ENCODE measurements around the gene EDIL3. TPM values are rescaled to one million over a fixed set of nuclear protein-coding genes. Genes with fewer than 3 reads are reported as not detected.

Gene EDIL3
- total RNA-seq, 1 experiment from 2014 or later: not detected

- no peaks in the 10 kb centered on the region for H3K4me1 ChIP-seq
- Mint-ChIP-seq H3K9me3 (ENCODE audit: unreplicated experiment) (no peaks in the 10 kb centered on the region), H3K27me3 (ENCODE audit: insufficient read depth, unreplicated experiment) (peaks cover 6% of the 10 kb centered on the region), H3K4me1 (ENCODE audit: low read depth, unreplicated experiment) (no peaks in the 10 kb centered on the region), H3K36me3 (ENCODE audit: insufficient read depth, unreplicated experiment) (no peaks in the 10 kb centered on the region), H3K4me3 (ENCODE audit: unreplicated experiment) (no peak overlapping the region), H3K27ac (ENCODE audit: unreplicated experiment) (no peak overlapping the region)
- ChIA-PET POLR2A (no interaction called here), CTCF (no interaction called here)
- intact Hi-C loops (cut with micrococcal nuclease; ENCODE audit: unreplicated experiment): no loop called here
- 0 out of 2 replicates have a peak, but pooled peaks cover 2% of the 10 kb centered on the region for H3K9me3 ChIP-seq
- TF ChIP-seq CTCF (IDR thresholded peaks at IDR 0.05; ENCODE audit: insufficient read depth in 1 of 2, low read depth in 1 of 2, low read length in 1 of 2, severe bottlenecking in 1 of 2, unreplicated experiment in 1 of 2): no peak
- H3K36me3 ChIP-seq (ENCODE audit: control insufficient read depth, insufficient read depth, low read length): no peaks in the 10 kb centered on the region
- no peaks in the 10 kb centered on the region for H3K27me3 ChIP-seq (replicated peaks; ENCODE audit: control insufficient read depth, insufficient read depth, low read length)
- no TSS peak for BruUV-seq (replicated peaks)
- no peak overlapping the region for H3K4me3 ChIP-seq (ENCODE audit: low read depth, low read length)
- no peak for DNase-seq
These were observed 266.1 kb downstream of the EDIL3 start for GRCh38 chr5:84118551-84118950.

GRCh38 chr5:84115727-84116126 is 269.0 kb downstream of the EDIL3 start:
- H3K36me3 ChIP-seq (ENCODE audit: control insufficient read depth, insufficient read depth, low read length): no peaks in the 10 kb centered on the region
- intact Hi-C loops (cut with micrococcal nuclease; ENCODE audit: unreplicated experiment): no loop called here
- BruUV-seq (replicated peaks): no TSS peak
- no peak overlapping the region for H3K4me3 ChIP-seq (ENCODE audit: low read depth, low read length)
- H3K27ac Mint-ChIP-seq (ENCODE audit: unreplicated experiment): no peak overlapping the region
- no peaks in the 10 kb centered on the region for H3K9me3 Mint-ChIP-seq (ENCODE audit: unreplicated experiment)
- H3K9me3 ChIP-seq: 0 out of 2 replicates have a peak, but pooled peaks cover 2% of the 10 kb centered on the region
- no peaks in the 10 kb centered on the region for H3K36me3 Mint-ChIP-seq (ENCODE audit: insufficient read depth, unreplicated experiment)
- ChIA-PET POLR2A (no interaction called here), CTCF (interaction anchor here (0.6 kb wide), 1 partner anchor 30 kb away, joined by 4 read pairs; no protein-coding TSS in a partner anchor)
- no peaks in the 10 kb centered on the region for H3K27me3 ChIP-seq (replicated peaks; ENCODE audit: control insufficient read depth, insufficient read depth, low read length)
- no peak for DNase-seq
- peaks cover 11% of the 10 kb centered on the region for H3K27me3 Mint-ChIP-seq (ENCODE audit: insufficient read depth, unreplicated experiment)
- no peak overlapping the region for H3K4me3 Mint-ChIP-seq (ENCODE audit: unreplicated experiment)
- no peaks in the 10 kb centered on the region for H3K4me1 Mint-ChIP-seq (ENCODE audit: low read depth, unreplicated experiment)
- TF ChIP-seq CTCF (IDR thresholded peaks at IDR 0.05; ENCODE audit: insufficient read depth in 1 of 2, low read depth in 1 of 2, low read length in 1 of 2, severe bottlenecking in 1 of 2, unreplicated experiment in 1 of 2): no peak
- H3K4me1 ChIP-seq: no peaks in the 10 kb centered on the region

GRCh38 chr5:84113246-84114105 is 271.2 kb downstream of the EDIL3 start:
- H3K4me3 ChIP-seq (ENCODE audit: low read depth, low read length): no peak overlapping the region
- Mint-ChIP-seq H3K36me3 (ENCODE audit: insufficient read depth, unreplicated experiment) (no peaks in the 10 kb centered on the region), H3K4me3 (ENCODE audit: unreplicated experiment) (no peak overlapping the region), H3K27ac (ENCODE audit: unreplicated experiment) (no peak overlapping the region), H3K4me1 (ENCODE audit: low read depth, unreplicated experiment) (no peaks in the 10 kb centered on the region), H3K27me3 (ENCODE audit: insufficient read depth, unreplicated experiment) (peaks cover 11% of the 10 kb centered on the region), H3K9me3 (ENCODE audit: unreplicated experiment) (no peaks in the 10 kb centered on the region)
- ChIA-PET CTCF (interaction anchor here (0.8 kb wide), 1 partner anchor 396 kb away, joined by 5 read pairs; no protein-coding TSS in a partner anchor), POLR2A (no interaction called here)
- no peak for TF ChIP-seq CTCF (IDR thresholded peaks at IDR 0.05; ENCODE audit: insufficient read depth in 1 of 2, low read depth in 1 of 2, low read length in 1 of 2, severe bottlenecking in 1 of 2, unreplicated experiment in 1 of 2)
- DNase-seq: peak in 1 of 2 experiments; percentile 33
- BruUV-seq (replicated peaks): no TSS peak
- intact Hi-C loops (cut with micrococcal nuclease; ENCODE audit: unreplicated experiment): no loop called here
- no peaks in the 10 kb centered on the region for H3K4me1 ChIP-seq
- H3K27me3 ChIP-seq (replicated peaks; ENCODE audit: control insufficient read depth, insufficient read depth, low read length): no peaks in the 10 kb centered on the region
- H3K36me3 ChIP-seq (ENCODE audit: control insufficient read depth, insufficient read depth, low read length): no peaks in the 10 kb centered on the region
- H3K9me3 ChIP-seq: 0 out of 2 replicates have a peak, but pooled peaks cover 2% of the 10 kb centered on the region
